Right cardiac atrium (tissue), 5 donors: ENCODE results near the gene LRRK1. TPM values are rescaled to one million over a fixed set of nuclear protein-coding genes. Genes with fewer than 3 reads are reported as not detected.

Experiments
- ATAC-seq, 2 donors: fragments of 200-7000 bp; cut with Tn5 transposase; one replicate each; pipeline versions ENCODE4 v1.8.0 to v1.9.1; 2020; ENCODE audit warnings: moderate library complexity in 2 of 2, mild to moderate bottlenecking in 1 of 2
- DNase-seq, 3 donors: peaks; one replicate each; pipeline ENCODE4 v3.0.0-alpha.2; 2020
- H3K27ac ChIP-seq: one replicate; pipeline ENCODE4 v1.5.1; 2013; ENCODE audit warnings: mild to moderate bottlenecking, low read length, control low read depth, moderate library complexity
- H3K27me3 ChIP-seq: one replicate; pipeline ENCODE4 v1.6.1; 2013; ENCODE audit not compliant: control insufficient read depth, insufficient read depth
- H3K4me1 ChIP-seq: one replicate; pipeline ENCODE4 v1.6.1; 2013; ENCODE audit warnings: low read length; ENCODE audit not compliant: control insufficient read depth, insufficient read depth
- H3K4me3 ChIP-seq: one replicate; pipeline ENCODE4 v1.5.1; 2013; ENCODE audit warnings: low read length, control low read depth
- H3K9me3 ChIP-seq: one replicate; pipeline ENCODE4 v1.6.1; 2013; ENCODE audit warnings: low read length; ENCODE audit not compliant: control insufficient read depth
- WGBS: extraction: QIAGEN DNeasy Blood & Tissue Kit; methylation state at CpG from one replicate; pipeline ENCODE4 v1.1.7; 2013; 5-methylcytosine and 5-hydroxymethylcytosine counted together
- intact Hi-C, 4 donors: fragments of 100-400 bp; cut with DNase I; formaldehyde crosslinking; loops; one replicate each; pipeline versions ENCODE4 v1.11.0 to v1.14.0; 2022 to 2023
- polyA plus RNA-seq: library from polyadenylated mRNA; stranded (reverse); fragments of 200-250 nt; gene quantifications from one replicate; pipeline ENCODE4 v1.2.3, GENCODE V29; 2013
- total RNA-seq, 4 donors: library from RNA; stranded (reverse); fragmentation: NEBNext Ultra II Directional; extraction: Animal tissue kit (Norgen Biotek cat#: 25700); gene quantifications; one replicate each; pipeline ENCODE4 v1.2.1, GENCODE V29; 2021
- donor health status: healthy with polysubstance abuse.
- donor health status: DM: no; HTN: yes; CAD: no.
- donor health status: DM: no; HTN: no; CAD: no.
- donor health status: DM: no; HTN: yes; CAD: no; lungs with severe emphysema.
- donor health status: DM: yes; HTN: yes; CAD: no.

Gene LRRK1
- total and polyA plus RNA-seq, 5 donors = 2.9 to 7.6 (median 5.1) TPM

GRCh38 chr15:100879464-100880138 is 39.6 kb upstream of the LRRK1 start, which contains the start of gene ALDH1A3:
Gene ALDH1A3, plus strand, starts transcription at chr15:100879831. Its CDS starts 77 bp downstream, at chr15:100879908.
- no peaks in the 10 kb centered on the region for H3K9me3 ChIP-seq
- WGBS = 1% methylated on average over 93 of the region's 93 CpGs
- intact Hi-C loops = loop anchor here in 1 of 4 donors (10.0 kb wide), 1 partner anchor 205 kb away; no protein-coding TSS in a partner anchor
- no peaks in the 10 kb centered on the region for H3K27me3 ChIP-seq
- DNase-seq (peak; percentile 50 to 81 (median 77)), ATAC-seq (peak; percentile 73 to 84)
- H3K27ac ChIP-seq = no peak within 1 kb of the TSS
- H3K4me1 ChIP-seq = no peaks in the 10 kb centered on the region
- peak within 1 kb of the TSS; percentile 83 for H3K4me3 ChIP-seq

- intact Hi-C loops = no loop called here
Observed at GRCh38 chr15:100880139-100880896, 38.8 kb upstream of the LRRK1 start.

GRCh38 chr15:100880897-100881242 is 38.3 kb upstream of the LRRK1 start:
- DNase-seq (no peak), ATAC-seq (no peak)
- intact Hi-C loops = no loop called here
- no peaks in the 10 kb centered on the region for H3K27me3 ChIP-seq
- peak overlapping the region; percentile 83 for H3K4me3 ChIP-seq
- H3K27ac ChIP-seq = no peak overlapping the region
- no peaks in the 10 kb centered on the region for H3K9me3 ChIP-seq
- WGBS = 64% methylated on average over 10 of the region's 10 CpGs
- no peaks in the 10 kb centered on the region for H3K4me1 ChIP-seq

More at GRCh38 chr15:100880139-100880896, 38.8 kb upstream of the LRRK1 start:
- Histone ChIP-seq H3K27me3 (no peaks in the 10 kb centered on the region), H3K4me1 (no peaks in the 10 kb centered on the region), H3K27ac (no peak overlapping the region), H3K4me3 (peak overlapping the region; percentile 83), H3K9me3 (no peaks in the 10 kb centered on the region)
- WGBS = 14% methylated on average over 80 of the region's 80 CpGs
- ATAC-seq (peak in 1 of 2 donors; percentile 29), DNase-seq (no peak)

GRCh38 chr15:100881573-100882336 is 37.4 kb upstream of the LRRK1 start:
- Histone ChIP-seq H3K27ac (no peak overlapping the region), H3K9me3 (no peaks in the 10 kb centered on the region), H3K27me3 (no peaks in the 10 kb centered on the region), H3K4me1 (no peaks in the 10 kb centered on the region), H3K4me3 (no peak overlapping the region)
- DNase-seq (no peak), ATAC-seq (no peak)
- intact Hi-C loops = no loop called here
- WGBS = 92% methylated on average over 14 of the region's 14 CpGs

- H3K27ac ChIP-seq = no peak overlapping the region
- H3K27me3 ChIP-seq = no peaks in the 10 kb centered on the region
- H3K9me3 ChIP-seq = no peaks in the 10 kb centered on the region
- no peaks in the 10 kb centered on the region for H3K4me1 ChIP-seq
- no peak overlapping the region for H3K4me3 ChIP-seq
- DNase-seq (no peak), ATAC-seq (no peak)
- WGBS = 65% methylated on average over 8 of the region's 8 CpGs
- intact Hi-C loops = no loop called here
Observed at GRCh38 chr15:100885116-100885515, 34.0 kb upstream of the LRRK1 start.

- Histone ChIP-seq H3K27me3 (no peaks in the 10 kb centered on the region), H3K4me1 (no peaks in the 10 kb centered on the region), H3K4me3 (no peak overlapping the region), H3K27ac (no peak overlapping the region), H3K9me3 (no peaks in the 10 kb centered on the region)
- intact Hi-C loops = no loop called here
- ATAC-seq (no peak), DNase-seq (no peak)
- 87% methylated on average over 7 of the region's 7 CpGs for WGBS
Observed at GRCh38 chr15:100885811-100886210, 33.3 kb upstream of the LRRK1 start.

- Histone ChIP-seq H3K27me3 (no peaks in the 10 kb centered on the region), H3K4me3 (no peak overlapping the region), H3K27ac (no peak overlapping the region), H3K9me3 (no peaks in the 10 kb centered on the region), H3K4me1 (peaks cover 2% of the 10 kb centered on the region)
- intact Hi-C loops = no loop called here
- ATAC-seq = no peak
- no peak for DNase-seq
- 92% methylated on average over 22 of the region's 22 CpGs for WGBS
Observed at GRCh38 chr15:100887211-100887913, 31.8 kb upstream of the LRRK1 start.

GRCh38 chr15:100889385-100890050 is 29.6 kb upstream of the LRRK1 start:
- intact Hi-C loops = no loop called here
- peak overlapping the region; percentile 21 for H3K27ac ChIP-seq
- DNase-seq (peak; percentile 74 to 88 (median 75)), ATAC-seq (peak; percentile 73 to 83)
- no peaks in the 10 kb centered on the region for H3K27me3 ChIP-seq
- H3K4me1 ChIP-seq = peaks cover 5% of the 10 kb centered on the region
- 36% methylated on average over 20 of the region's 20 CpGs for WGBS
- no peak overlapping the region for H3K4me3 ChIP-seq
- no peaks in the 10 kb centered on the region for H3K9me3 ChIP-seq

GRCh38 chr15:100890051-100890720 is 29.0 kb upstream of the LRRK1 start:
- Histone ChIP-seq H3K27ac (no peak overlapping the region), H3K9me3 (no peaks in the 10 kb centered on the region), H3K4me1 (peaks cover 5% of the 10 kb centered on the region), H3K27me3 (no peaks in the 10 kb centered on the region), H3K4me3 (no peak overlapping the region)
- ATAC-seq = no peak
- intact Hi-C loops = no loop called here
- no peak for DNase-seq
- WGBS = 76% methylated on average over 10 of the region's 10 CpGs

- no peak for ATAC-seq
- Histone ChIP-seq H3K27ac (no peak overlapping the region), H3K4me1 (peaks cover 5% of the 10 kb centered on the region), H3K27me3 (no peaks in the 10 kb centered on the region), H3K9me3 (no peaks in the 10 kb centered on the region), H3K4me3 (no peak overlapping the region)
- intact Hi-C loops = no loop called here
- no peak for DNase-seq
- 92% methylated on average over 6 of the region's 6 CpGs for whole genome bisulfite sequencing
Observed at GRCh38 chr15:100890850-100891249, 28.3 kb upstream of the LRRK1 start.
